NCI-H460 (cell line): ENCODE results near the gene PPP2R2B. TPM values are rescaled to one million over a fixed set of nuclear protein-coding genes. Genes with fewer than 3 reads are reported as not detected.
"Not testable (repeated sequence)": the region's sequence is repeated elsewhere in the genome, so short reads cannot be mapped to it uniquely, and the experiment has no call there.

ENCODE experiments used
- DNase-seq: peaks from one replicate; pipeline ENCODE4 v3.0.0-alpha.2; 2016; ENCODE audit warnings: low read depth; ENCODE audit errors: extremely low read depth
- total RNA-seq: library from RNA; depleted of rRNA; stranded (reverse); fragments of >200 nt; shearing (Covaris generic); gene quantifications from 2 replicates; pipeline ENCODE4 v1.2.3, GENCODE V29; 2014

PPP2R2B gene
- total RNA-seq, 1 experiment from 2014 or later, result not detected

DNA sequence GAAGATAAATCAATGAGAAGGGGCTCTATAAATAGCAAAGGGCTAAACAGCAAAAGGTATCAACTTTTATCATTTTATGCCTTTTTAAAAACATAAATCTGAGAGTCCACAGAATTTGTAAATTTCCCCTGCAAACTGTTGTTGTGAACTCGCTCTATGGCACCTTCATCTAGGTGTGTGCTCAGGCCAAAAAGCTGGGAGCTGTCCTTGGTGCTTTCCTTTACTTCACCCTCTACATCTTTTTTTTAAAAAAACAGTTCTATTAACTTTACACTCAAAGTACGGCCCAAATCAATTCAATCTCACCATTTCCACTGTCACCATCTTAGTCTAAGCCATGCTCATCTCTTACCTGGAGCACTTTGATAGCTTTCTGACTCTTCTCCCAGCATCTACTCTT, 254.4 kb downstream of the PPP2R2B start:
- DNase-seq, result no peak

DNA sequence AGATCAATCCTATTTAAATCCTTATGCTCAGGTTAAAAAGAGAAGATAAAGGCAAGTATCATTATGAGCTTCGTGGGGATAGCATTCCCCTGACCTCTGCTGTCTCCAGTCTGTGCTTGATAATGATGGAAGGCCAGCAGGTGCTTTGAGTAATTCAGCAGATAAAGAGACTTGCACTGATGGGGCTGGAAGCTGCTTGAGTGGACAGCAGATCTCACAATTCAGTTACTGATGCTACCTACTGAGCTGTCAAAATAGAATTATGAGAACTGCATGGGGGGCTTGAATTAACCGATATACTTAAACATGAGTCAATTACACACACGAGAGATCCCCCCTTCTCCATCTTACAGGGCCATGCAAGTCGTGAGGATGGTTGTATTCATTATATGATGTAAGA, 254.9 kb downstream of the PPP2R2B start:
- DNase-seq, result no peak

DNA sequence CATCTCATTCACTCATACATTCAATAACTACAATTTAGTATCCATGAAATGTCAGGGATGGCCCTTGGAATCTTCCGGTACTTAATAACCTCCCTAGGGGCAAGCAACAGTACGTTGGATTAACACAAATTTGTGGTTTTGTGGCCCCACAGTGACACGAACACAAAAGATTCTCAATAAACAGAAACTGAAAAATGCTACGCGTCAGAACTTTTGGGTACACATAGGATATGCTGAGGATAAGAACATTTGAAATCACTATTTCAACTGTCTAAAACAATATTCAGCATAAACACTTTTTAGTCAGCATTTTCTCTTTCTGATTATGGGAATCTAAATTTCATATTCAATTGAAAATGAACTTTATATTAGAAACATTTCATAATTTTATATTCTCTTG, 255.5 kb downstream of the PPP2R2B start:
- DNase-seq, result no peak

DNA sequence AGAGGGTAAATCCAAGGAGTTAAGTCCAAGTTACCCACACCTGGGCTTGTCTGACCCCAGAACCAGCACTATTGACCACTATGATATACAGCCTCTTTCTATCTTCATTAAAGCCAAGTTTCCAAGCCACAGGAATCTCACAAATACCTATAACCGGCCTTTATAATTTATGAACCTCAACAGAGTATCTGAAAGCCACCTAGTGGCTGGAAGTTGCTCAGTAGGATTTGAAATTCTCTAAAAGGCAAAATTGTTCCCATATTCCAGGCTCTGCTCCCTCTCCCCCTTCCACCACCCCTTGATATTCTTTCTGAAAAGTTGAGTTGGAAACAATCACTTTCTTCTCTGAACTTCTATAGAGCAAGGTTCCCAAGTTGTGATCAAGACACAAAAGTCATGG, 256.2 kb downstream of the PPP2R2B start:
- DNase-seq, result no peak

DNA sequence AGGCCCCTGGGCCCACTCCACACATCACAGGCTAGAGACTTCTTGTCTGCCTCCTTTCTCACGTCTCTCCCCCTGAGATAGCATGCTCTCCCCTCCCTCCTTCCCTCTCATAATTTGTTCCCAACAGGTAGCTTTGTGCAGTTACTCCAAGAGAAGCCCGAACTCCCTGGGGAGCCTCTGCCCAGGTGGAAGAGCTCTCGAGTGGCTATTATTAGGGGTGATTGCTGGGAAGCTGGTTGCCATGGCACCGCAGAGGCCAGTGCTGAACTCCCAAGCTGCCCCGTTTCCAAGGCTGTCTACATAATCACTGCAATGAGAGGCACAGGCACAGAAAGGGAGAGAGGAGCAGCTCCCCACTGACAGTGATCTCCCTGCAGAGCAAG, 257.9 kb downstream of the PPP2R2B start:
- DNase-seq, result no peak

DNA sequence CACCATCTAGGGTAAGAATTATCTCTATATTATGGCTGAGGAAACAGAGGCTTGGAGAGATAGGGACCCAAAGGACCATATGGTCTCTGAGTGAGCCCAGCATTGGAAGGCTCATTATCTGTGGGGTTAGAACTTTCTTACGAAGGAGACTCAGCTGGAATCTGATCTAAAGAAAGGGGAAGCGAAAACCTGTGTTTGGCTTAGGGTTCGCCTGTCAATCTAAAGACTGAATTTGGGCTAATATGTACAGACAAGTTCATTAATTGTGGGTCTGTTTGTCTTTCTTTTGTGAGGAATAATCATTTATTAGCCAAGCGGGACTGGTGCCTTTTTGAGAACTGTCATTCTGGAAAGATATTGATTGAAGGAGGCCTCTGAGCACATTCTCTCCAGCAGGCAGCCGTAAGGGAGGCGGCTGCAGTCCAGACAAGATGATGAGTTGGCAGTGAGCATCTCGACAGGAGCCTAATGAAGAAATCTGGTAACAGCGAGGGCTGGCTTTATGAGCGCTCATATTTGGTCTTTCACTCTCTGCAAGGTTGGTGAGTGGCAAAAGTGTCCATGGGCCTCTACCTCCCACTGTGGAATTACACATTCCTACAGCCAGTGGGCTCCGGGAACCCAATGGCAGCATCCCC, 258.4 kb downstream of the PPP2R2B start:
- DNase-seq, result no peak

DNA sequence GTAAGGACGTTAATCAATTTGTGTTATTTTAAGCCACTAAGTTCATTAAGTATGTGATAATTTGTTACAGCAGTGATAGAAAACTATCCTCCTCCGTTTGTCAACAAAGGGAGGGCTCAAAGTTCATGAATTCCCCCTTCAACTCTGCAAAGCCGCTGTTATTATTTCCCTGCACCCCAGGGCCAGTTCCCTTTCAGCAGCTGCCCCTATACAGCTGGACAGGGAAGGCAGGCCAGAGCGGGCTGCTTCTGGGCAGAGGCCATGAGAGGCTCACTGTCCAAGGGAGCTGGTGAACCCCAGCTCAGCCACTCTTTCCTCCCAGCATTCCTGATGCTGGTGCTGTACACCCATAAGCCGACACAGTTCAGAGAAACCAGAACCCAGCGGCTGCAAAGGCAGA, 260.1 kb downstream of the PPP2R2B start:
- no peak for DNase-seq

DNA sequence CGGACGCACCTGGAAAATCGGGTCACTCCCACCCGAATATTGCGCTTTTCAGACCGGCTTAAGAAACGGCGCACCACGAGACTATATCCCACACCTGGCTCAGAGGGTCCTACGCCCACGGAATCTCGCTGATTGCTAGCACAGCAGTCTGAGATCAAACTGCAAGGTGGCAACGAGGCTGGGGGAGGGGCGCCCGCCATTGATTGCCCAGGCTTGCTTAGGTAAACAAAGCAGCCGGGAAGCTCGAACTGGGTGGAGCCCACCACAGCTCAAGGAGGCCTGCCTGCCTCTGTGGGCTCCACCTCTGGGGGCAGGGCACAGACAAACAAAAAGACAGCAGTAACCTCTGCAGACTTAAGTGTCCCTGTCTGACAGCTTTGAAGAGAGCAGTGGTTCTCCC, 268.8 kb downstream of the PPP2R2B start:
- not testable (repeated sequence) for DNase-seq

DNA sequence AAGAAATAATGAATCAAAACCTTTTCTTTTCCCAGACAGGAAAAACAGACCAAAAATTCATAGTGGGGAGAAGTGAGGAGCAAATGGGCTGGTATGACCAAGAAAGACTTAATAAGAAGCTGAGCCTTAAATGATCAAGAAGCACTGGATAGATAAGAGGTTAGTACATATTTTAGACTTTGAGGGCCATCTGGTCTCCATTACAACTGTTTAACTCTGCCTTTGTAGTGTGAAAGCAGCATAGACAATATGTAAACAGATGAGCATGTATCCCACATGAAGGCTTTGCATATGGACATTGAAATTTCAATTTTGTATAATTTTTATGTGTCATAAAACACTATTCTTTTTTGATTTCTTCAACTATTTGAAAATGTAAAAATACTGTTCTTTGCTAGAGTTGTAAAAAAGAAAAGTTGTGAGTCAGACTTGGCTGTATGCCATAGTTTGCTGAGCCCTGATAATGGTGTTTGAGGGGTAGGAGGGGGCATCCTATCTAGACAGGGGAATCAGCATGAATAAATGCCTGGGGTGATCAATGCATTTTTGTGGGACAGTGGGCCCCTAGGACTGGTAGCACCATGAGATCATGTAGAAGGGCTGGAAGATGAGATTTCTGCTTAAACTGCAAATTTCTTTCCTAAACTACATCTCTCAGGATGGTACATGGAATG, 270.8 kb downstream of the PPP2R2B start:
- no peak for DNase-seq

DNA sequence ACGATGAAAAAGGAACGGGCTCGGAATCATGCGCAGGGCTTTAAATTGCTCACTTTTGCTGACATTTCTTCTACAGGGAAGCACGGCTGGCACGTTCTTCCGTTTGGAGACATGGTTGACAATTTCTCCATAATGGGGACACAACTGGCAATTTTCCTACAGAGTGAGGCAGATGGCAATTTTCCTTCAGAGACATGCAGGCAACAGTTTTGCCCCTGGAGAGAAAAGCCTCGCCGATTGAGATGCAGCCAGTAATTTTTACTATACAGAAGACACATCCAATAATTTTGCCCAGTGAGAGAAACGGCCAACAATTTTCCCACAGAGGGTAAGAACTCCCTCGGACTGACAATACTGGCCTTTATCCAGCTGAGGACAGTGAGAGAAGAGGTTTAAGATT, 271.7 kb downstream of the PPP2R2B start:
- DNase-seq, result no peak

DNA sequence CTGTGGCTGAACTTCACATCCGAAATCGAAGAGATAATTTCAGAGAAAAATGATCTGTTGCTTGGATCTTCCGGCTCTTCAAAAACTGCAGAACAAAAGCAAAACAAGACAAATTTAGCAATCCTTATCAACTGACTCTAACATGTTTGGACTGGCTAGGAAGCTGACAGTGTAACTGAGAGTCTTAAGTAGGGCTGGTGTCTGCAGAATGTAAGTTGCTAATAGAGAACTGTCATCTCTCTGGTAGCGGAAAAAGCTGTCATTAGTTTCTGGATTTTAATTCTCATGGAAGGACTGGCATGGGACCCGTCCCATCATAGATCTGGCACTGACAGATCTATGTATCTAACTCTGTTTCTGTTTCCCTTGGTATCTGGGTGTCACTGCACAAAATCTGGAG, 278.2 kb downstream of the PPP2R2B start:
- no peak for DNase-seq

DNA sequence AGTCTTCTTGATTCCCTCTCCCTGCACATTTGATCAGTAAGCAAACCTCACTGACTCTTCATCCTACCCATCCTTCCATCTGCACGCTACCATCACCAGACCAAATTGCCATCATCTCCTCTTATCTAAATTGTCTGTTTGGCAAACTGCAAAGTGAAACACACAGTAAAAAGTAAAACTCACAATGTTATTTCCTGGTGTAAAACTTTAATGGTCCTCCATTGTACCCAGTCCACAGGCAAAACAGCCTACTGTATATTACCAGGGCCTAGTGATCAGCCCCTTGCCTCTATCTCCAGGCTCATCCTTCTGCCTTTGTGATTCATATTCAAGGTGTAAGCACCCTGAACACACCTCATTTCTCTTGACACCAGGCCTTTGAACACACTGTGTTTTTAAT, 279.3 kb downstream of the PPP2R2B start:
- no peak for DNase-seq

DNA sequence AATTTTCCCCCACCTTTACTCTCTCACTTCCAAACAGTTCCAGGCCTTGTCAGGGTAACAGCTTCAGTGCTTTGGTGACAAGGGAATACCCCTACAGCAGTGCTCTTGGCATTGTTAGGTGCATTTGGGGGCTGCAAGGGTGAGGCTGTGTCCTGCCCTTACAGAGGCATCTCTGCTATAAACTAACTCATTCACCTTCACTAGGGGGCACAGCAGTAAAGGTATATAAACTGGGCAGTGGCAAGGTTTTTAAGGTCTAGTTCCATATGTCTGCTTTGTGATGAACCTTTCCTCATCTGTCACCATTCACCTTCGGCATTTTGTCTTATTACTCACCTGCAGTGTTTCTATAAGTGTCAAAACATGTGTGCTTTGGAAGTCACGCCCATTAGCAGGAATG, 283.5 kb downstream of the PPP2R2B start:
- DNase-seq, result no peak

DNA sequence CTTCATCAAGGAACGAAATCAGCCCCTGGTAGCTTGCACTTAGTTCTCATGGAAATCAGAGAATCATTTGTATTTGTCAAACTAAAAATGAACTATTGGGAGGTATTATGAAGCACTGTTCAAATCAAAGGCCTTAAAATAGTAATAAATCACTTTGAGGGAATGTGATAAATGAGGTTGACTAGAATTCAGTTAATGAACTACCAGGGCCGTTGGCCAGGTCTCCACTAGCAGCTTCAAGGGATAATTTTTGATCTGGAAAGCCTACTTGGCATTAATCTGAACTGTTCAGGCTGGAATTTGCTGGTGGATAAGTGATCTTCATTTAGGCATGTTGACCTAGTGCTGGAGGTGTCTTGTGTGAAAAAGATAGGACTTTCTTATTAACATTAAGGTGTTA, 286.2 kb downstream of the PPP2R2B start:
- no peak for DNase-seq

DNA sequence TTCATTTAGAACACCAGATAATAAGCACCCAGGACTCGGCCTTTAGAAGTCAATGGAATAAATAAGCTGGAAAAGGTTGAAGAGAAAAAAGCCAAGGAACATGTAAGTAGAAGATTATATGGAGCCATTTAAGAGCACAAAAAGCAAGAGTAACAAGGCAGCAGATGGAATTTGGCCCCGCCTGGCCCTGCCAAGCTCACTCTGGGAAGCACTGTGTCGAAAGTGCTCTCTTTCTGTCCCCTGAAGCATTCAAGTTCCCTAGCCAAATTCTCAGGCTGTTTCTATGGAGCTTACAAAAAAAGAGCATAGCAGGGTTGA, 289.6 kb downstream of the PPP2R2B start:
- no peak for DNase-seq

DNA sequence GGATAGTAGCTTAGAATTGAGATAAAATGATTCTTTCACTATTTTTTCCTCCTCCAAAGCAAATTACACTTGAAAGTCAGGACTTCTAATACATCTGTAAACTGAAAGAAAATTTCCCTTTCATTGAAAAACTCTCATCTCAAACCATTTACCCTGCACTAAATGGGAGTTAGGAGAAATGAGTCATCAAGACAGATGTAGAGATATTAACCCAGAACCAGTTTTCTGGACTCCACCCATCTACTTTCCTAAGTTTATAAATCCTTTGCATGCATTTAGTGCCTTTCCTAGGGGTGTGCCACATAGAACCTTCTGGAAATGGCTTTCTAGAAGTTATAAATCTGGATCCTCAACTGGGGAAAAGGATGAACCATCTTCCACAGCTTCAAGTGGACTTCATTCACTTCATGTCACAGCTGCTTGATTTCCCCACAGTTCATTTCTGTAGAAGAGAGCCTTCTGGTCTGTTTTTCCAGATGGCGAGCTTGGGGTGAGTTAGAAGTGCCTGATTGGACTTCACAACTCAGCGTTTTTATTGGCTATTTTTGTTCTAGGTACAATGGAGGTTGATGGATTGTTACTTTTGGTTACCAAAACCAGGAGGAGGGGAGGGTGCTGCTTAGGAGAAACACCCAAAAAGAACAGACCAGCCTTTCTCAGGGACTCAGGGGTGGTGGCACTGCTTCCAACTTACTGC, 290.1 kb downstream of the PPP2R2B start:
- DNase-seq, result no peak

DNA sequence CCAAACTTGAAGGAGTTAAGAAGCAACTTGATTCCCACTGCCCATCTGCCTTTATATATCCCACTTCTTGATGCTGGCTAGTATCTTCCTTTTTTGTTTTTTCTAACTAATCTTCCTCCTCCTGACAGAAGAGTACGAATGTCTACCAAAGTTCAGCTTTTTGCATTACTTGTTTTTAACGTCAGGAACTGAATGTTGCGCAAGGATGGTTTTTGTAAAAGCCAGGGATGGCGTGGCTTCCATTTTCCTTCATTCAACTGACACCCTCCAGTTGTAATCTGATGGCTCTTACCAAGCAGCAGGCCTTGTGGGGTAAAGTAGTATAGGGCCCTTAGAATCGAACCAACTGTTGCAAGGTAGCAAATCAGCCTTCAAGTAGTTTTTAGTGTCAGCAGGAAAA, 291.8 kb downstream of the PPP2R2B start:
- DNase-seq, result no peak

DNA sequence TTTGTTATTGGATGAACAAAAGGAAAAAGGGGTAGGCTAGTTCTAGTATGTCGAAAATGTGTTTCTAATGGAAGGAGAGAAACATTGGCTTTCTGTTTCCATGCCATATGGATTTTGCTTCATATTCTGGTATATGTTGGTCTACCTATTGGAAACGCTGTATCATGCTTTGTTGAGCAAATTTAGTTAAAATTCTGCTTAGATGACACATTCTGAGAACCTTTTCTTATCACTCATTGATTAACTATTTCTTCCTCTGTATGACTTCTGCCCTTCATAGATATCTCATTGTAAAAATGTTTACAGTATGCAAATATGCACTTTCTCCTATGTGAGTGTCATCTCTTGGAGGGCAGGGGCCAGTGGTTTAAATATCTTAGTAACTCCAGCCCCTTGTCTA, 293.8 kb downstream of the PPP2R2B start:
- DNase-seq, result no peak

DNA sequence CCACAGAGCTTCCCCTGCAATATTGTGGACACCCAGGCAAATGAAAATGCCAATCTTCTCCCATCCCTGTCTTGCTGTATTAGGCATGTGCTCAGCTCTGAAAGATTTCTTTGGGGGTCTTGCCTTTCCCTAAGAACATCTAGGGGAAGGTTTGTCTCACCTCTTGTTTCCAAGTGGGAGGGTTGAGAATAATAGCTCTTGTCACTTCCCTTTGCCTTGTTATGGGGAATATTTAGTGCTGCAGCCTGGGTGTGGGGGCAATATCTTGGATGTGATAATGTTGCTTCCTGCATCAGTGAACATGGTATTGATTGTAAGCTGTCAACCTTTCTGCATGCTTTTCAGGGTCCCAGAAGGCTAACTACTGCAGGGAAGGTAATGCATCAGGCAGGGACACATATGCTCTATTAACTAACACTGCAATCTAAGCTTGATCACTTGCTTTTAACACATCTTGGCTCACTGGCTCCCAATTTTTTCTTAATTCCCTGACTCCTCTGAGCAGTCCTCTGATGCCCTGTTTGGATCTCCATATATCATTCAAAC, 296.4 kb downstream of the PPP2R2B start:
- DNase-seq, result no peak

DNA sequence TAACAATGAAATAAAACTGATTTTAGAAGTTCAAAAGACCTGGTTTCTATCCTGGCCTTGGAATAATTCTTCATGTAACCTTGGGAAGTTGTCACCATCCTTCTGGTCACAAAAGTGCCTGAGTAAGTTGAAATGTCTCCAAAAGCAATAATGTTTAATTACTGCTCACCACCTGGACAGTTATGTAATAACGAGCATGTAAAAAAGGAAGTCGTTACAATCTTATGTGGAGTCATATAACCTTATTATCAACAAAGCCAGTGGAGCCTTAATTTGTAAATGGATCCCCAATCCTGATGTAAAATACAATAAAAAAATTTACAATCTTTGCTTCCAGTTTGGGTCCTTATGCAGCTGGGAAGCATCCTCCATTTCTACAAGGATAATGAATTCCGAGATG, 298.3 kb downstream of the PPP2R2B start:
- DNase-seq, result no peak

DNA sequence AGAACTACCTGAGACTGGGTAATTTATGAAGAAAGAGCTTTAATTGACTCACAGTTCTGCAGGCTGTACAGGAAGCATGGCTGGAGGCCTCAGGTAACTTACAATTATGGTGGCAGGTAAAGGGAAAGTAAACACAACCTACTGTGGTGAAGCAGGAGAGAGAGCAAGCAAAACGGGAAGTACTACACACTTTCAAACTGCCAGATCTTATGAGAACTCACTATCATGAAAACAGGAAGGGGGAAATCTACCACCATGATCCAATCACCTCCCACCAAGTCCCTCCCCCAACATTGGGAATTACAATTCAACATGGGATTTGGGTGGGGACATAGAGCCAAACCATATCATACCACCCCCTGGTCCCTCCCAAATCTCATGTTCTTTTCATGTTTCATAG, 303.8 kb downstream of the PPP2R2B start:
- DNase-seq, result no peak

DNA sequence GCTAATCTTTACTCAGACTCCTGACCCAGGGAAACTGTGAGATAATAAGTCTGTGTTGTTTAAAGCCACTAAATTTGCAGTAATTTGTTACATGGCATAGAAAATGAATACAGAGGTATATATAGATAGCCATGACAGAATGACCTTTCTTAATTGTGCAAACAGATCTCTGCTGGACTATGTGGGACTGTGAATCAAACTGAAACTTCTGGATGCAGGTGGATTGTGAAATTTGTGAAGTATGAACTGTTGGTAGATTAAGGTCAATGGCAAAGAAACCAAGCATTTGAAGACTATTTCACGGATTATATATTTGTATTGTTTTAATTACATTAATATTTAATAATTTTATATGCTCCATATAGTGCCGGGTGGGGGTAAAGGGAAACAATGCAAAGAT, 310.4 kb downstream of the PPP2R2B start:
- DNase-seq, result no peak
